ENCODE results near the gene FBXW4. TPM values are rescaled to one million over a fixed set of nuclear protein-coding genes. Genes with fewer than 3 reads are reported as not detected.

Gene FBXW4
- polyA plus RNA-seq, 1 of the 3 experiments (the other 2 are of a cell fraction) = 27.6 TPM

GRCh38 chr10:101601541-101601940 lies 93.4 kb downstream of the FBXW4 start:
- peaks cover 12% of the 10 kb centered on the region for H3F3A ChIP-seq (replicated peaks; ENCODE audit: insufficient read depth)
- ChIA-PET POLR2A (no interaction called here), CTCF (interaction anchor here (1.1 to 19.2 kb wide), 18 partner anchors 12 to 387 kb away, joined by 3 to 297 read pairs (median 6); partner anchors contain the start of genes FBXW4 and NPM3)
- no peaks in the 10 kb centered on the region for H3K79me2 ChIP-seq (ENCODE audit: insufficient read depth)
- H3K4me3 ChIP-seq (ENCODE audit: low read depth in 2 of 2, low read length in 1 of 2) = no peak overlapping the region
- no peaks in the 10 kb centered on the region for H3K9me3 ChIP-seq
- H4K20me1 ChIP-seq (ENCODE audit: insufficient read depth) = no peaks in the 10 kb centered on the region
- peaks cover 19 to 41% of the 10 kb centered on the region in 2 experiments for H3K36me3 ChIP-seq (replicated peaks in 1 of 2; ENCODE audit: control insufficient read depth in 1 of 2, insufficient read depth in 2 of 2, low read length in 1 of 2)
- H2AFZ ChIP-seq (ENCODE audit: low read depth) = no peak overlapping the region
- H3K4me1 ChIP-seq (ENCODE audit: control insufficient read depth in 1 of 2, insufficient read depth in 2 of 2, low read depth in 1 of 2, low read length in 1 of 2) = peaks cover 0 to 10% of the 10 kb centered on the region in 2 experiments; a peak in 1 of 4 replicates
- 92% methylated on average over 1 of the region's 1 CpG for WGBS (ENCODE audit: low lambda C conversion rate)
- H3K27me3 ChIP-seq (ENCODE audit: insufficient read depth) = no peaks in the 10 kb centered on the region
- no peaks in the 10 kb centered on the region for H3K9me2 ChIP-seq
- H3K4me2 ChIP-seq = no peak overlapping the region
- no peak overlapping the region for H3K9ac ChIP-seq
- H3K27ac ChIP-seq (ENCODE audit: low read depth in 2 of 2, low read length in 1 of 2) = no peak overlapping the region
- DNase-seq = no peak
- TF ChIP-seq TCF12 (IDR thresholded peaks at IDR 0.05) (no peak), USF2 (IDR thresholded peaks at IDR 0.05; ENCODE audit: borderline replicate concordance, low read depth, low read length) (no peak), FOSL2 (IDR thresholded peaks at IDR 0.05; ENCODE audit: borderline replicate concordance, low read depth) (no peak), SIN3A (IDR thresholded peaks at IDR 0.05; ENCODE audit: borderline replicate concordance, low read depth, low read length) (no peak), GABPA (IDR thresholded peaks at IDR 0.05; ENCODE audit: low read depth) (no peak), TEAD4 (IDR thresholded peaks at IDR 0.05; ENCODE audit: borderline replicate concordance, insufficient read depth) (no peak), EZH2phosphoT487 (IDR thresholded peaks at IDR 0.05; ENCODE audit: borderline replicate concordance, low read depth) (no peak), ZBTB33 (IDR thresholded peaks at IDR 0.05; ENCODE audit: borderline replicate concordance, low read depth) (no peak), EP300 (IDR thresholded peaks at IDR 0.05; ENCODE audit: borderline replicate concordance in 1 of 2, low read depth in 1 of 2, low read length in 1 of 2) (no peak), ELF1 (IDR thresholded peaks at IDR 0.05) (no peak), TAF1 (IDR thresholded peaks at IDR 0.05; ENCODE audit: borderline replicate concordance, low read depth, low read length) (no peak), SMC3 (IDR thresholded peaks at IDR 0.05; ENCODE audit: low read depth, low read length) (no peak), RXRA (IDR thresholded peaks at IDR 0.05; ENCODE audit: borderline replicate concordance, low read depth) (no peak), USF1 (IDR thresholded peaks at IDR 0.05; ENCODE audit: borderline replicate concordance, low read depth) (no peak), REST (IDR thresholded peaks at IDR 0.05; ENCODE audit: low read depth, low read length) (no peak), CHD2 (IDR thresholded peaks at IDR 0.05; ENCODE audit: low read length, partially characterized antibody) (no peak), MEF2A (IDR thresholded peaks at IDR 0.05; ENCODE audit: borderline replicate concordance, low read depth) (no peak), CTCF (IDR thresholded peaks at IDR 0.05) (no peak)
